Measurements from ENCODE around the gene HPS4. TPM values are rescaled to one million over a fixed set of nuclear protein-coding genes. Genes with fewer than 3 reads are reported as not detected.

The HPS4 gene
- total and polyA plus RNA-seq, 2 of the 8 experiments (the other 6 are each of a cell fraction or from before 2014, with no cell fraction given), result 28.0 to 35.2 TPM

DNA sequence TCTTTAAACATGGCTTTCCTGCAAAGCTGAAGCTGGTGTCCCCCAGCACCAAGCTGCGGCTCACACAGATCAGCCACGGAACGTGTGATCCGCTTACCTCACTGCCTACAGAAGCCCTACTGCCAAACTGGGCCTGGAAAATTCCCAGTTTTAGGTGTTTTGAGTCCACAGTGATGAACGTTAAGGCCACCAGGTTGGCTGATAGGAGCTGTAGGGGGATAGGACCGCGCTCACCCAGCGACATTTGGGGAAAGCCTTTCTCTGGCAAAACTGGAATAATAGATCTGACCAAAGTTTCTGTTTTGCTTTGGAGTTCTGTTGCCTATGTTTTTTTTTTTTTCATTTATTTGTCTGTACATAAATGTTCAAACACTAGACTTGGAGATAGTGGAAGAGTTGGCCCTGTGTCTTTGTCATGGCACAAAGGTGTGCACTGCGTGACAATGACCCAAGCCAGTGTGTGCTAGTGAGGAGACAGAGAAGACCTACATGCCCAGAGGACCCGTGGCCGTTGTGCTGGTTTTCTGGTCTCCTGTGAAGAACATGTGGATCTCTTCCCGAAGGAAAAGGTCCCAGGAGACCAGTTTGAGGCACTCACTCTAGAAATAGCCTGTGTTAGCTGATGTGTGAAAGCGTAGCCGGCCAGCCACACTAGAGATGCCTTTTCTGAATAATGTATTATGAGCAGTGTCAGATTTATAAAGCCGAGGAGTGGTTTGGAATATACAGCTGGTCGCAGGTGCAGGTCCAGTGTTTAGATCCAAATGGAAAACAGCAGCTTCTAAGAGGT lies 39.5 kb downstream of the HPS4 start:
- Histone ChIP-seq H3K23me2 (ENCODE audit: low read depth, low read length) (no peaks in the 10 kb centered on the region), H3K9me3 (ENCODE audit: insufficient read depth in 2 of 2, low read depth in 1 of 2, low read length in 1 of 2) (no peaks in the 10 kb centered on the region), H3K4me1 (replicated peaks in 1 of 4; ENCODE audit: control insufficient read depth in 3 of 4, insufficient read depth in 4 of 4, low read length in 3 of 4) (no peaks in the 10 kb centered on the region), H4K8ac (ENCODE audit: extremely low read depth, insufficient read depth, low read length) (no peak overlapping the region), H2AFZ (ENCODE audit: low read length) (no peak overlapping the region), H3K9ac (replicated peaks in 1 of 4; ENCODE audit: extremely low read depth in 1 of 4, low read depth in 3 of 4, low read length in 3 of 4) (no peak overlapping the region), H3K79me1 (ENCODE audit: low read depth, low read length) (peaks cover 4% of the 10 kb centered on the region), H3K36me3 (ENCODE audit: control insufficient read depth in 2 of 4, insufficient read depth in 4 of 4, low read length in 3 of 4) (no peaks in the 10 kb centered on the region), H3K14ac (ENCODE audit: insufficient read length) (no peak overlapping the region), H4K20me1 (replicated peaks in 1 of 2; ENCODE audit: control insufficient read depth in 1 of 2, insufficient read depth in 2 of 2, low read length in 2 of 2) (peaks cover 0 to 3% of the 10 kb centered on the region in 2 experiments), H2BK12ac (ENCODE audit: low read depth, low read length) (no peak overlapping the region), H2BK120ac (replicated peaks; ENCODE audit: low read depth, low read length) (no peak overlapping the region), H3K23ac (ENCODE audit: insufficient read length) (no peak overlapping the region), H3K4me3 (ENCODE audit: extremely low read depth in 1 of 4, insufficient read depth in 2 of 4, low read depth in 3 of 4, low read length in 4 of 4) (no peak overlapping the region), H2AK5ac (ENCODE audit: low read depth, low read length) (no peak overlapping the region), H3K27me3 (replicated peaks in 1 of 4; ENCODE audit: control insufficient read depth in 3 of 4, extremely low read depth in 1 of 4, insufficient read depth in 3 of 4, low read length in 3 of 4) (no peaks in the 10 kb centered on the region), H3K56ac (replicated peaks; ENCODE audit: insufficient read length, low read depth, low read length) (no peak overlapping the region), H4K91ac (replicated peaks; ENCODE audit: insufficient read length, low read length) (no peak overlapping the region), H3K4me2 (ENCODE audit: insufficient read depth in 1 of 2, low read depth in 2 of 2, low read length in 2 of 2) (no peak overlapping the region), H3K4ac (replicated peaks; ENCODE audit: insufficient read length, low read depth, low read length) (no peak overlapping the region), H3K79me2 (ENCODE audit: control insufficient read depth in 1 of 2, insufficient read depth in 2 of 2, low read length in 2 of 2) (no peaks in the 10 kb centered on the region; a peak in 1 of 4 replicates), H3K18ac (ENCODE audit: extremely low read depth, low read length) (no peak overlapping the region), H4K5ac (ENCODE audit: insufficient read length, low read depth, low read length) (no peak overlapping the region), H2BK15ac (ENCODE audit: low read length) (no peak overlapping the region), H3K27ac (ENCODE audit: low read depth, low read length) (no peak overlapping the region), H2BK20ac (ENCODE audit: low read length) (no peak overlapping the region), H2BK5ac (ENCODE audit: low read depth, low read length) (no peak overlapping the region)
- POLR2A ChIA-PET (ENCODE audit: partially characterized antibody), result no interaction called here
- CTCF ChIA-PET (ENCODE audit: partially characterized antibody), result interaction anchor here (0.7 to 2.8 kb wide), 9 partner anchors 8 to 280 kb away, joined by 3 to 21 read pairs (median 4); no protein-coding TSS in a partner anchor
- no peak for DNase-seq (ENCODE audit: low read depth in 1 of 2, low spot score in 2 of 2)
- WGBS, 2 experiments (ENCODE audit: extremely low coverage in 1 of 2, insufficient coverage in 1 of 2, insufficient read length in 1 of 2, insufficient replicate concordance in 2 of 2, low coverage in 1 of 2, low lambda C conversion rate in 2 of 2, missing lambda C conversion rate in 1 of 2), result 93% methylated on average over 16 of the region's 16 CpGs; no CpG with 5 or more reads in 1 of the 2 experiments
- FAIRE-seq, result no peak
- TF ChIP-seq, protein P1, sequence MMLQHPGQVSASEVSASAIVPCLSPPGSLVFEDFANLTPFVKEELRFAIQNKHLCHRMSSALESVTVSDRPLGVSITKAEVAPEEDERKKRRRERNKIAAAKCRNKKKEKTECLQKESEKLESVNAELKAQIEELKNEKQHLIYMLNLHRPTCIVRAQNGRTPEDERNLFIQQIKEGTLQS (IDR thresholded peaks at IDR 0.05; ENCODE audit: insufficient read depth, low read depth, low read length), result no peak
- TF ChIP-seq POLR2AphosphoS5 (IDR thresholded peaks at IDR 0.05; ENCODE audit: low read depth, low read length) (no peak), RNF2 (IDR thresholded peaks at IDR 0.05; ENCODE audit: borderline replicate concordance, low read depth, low read length, missing control alignments, poor library complexity, severe bottlenecking) (no peak), YY1 (IDR thresholded peaks at IDR 0.05; ENCODE audit: low read depth, low read length) (no peak), SIN3A (conservative IDR thresholded peaks at IDR 0.05 in 1 of 2, IDR thresholded peaks at IDR 0.05 in 1 of 2; ENCODE audit: low read depth in 1 of 2, low read length in 2 of 2) (no peak), POU5F1 (IDR thresholded peaks at IDR 0.05; ENCODE audit: low read depth, low read length) (no peak), GABPA (IDR thresholded peaks at IDR 0.05; ENCODE audit: borderline replicate concordance, insufficient read depth, low read length) (no peak), TAF1 (IDR thresholded peaks at IDR 0.05; ENCODE audit: low read depth, low read length) (no peak), SUZ12 (IDR thresholded peaks at IDR 0.05; ENCODE audit: low read length) (no peak), JUND (IDR thresholded peaks at IDR 0.05; ENCODE audit: low read length) (no peak), SIRT6 (IDR thresholded peaks at IDR 0.05; ENCODE audit: low read length) (no peak), SRF (IDR thresholded peaks at IDR 0.05; ENCODE audit: low read depth, low read length) (no peak)

Measured in H1 (cell line).